ENCODE measurements around the gene ARMH1.
A peak's percentile ranks its signal among the peaks of the same experiment; 100 is the strongest.

ARMH1 gene

DNA sequence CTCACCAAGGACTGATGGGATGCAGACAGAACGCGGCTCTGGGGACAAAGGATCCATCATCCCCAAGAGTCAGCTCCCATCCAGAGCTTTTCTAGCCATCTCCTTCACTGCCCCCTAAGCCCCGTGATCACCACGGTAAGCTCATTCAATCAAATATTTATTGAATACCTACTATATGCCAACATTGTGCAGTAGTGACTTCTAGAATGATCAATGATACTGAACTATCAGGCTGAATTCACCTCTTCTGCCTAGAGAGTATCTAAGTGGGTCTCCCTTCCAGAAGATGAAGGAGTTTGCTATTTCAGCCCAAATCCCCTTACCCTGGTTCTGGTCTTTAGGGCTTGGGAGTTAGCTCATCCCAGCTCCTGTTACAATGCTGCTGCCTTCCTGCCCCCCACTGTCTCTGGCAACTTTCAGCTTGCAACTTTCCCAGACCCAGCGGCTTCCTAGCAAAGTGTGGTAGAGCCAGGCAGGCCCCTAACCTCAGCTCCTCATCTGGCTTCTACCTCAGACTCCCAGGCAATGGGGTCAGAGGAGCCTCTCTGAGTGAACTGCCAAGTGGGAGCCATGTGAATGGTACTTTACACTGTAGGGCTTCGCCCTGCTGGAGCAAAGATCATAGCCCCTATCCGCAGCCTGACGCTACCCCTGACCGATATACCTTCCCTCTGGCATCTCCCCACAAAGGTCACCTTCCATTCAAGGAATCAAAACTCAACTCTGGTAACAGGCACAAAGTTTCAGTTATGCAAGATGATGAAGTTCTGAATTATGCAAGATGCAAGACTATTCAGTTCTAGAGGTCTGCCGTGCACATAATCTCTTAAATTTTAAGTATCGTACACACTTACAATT is 21.2 kb upstream of the ARMH1 start:
- no peak for TF ChIP-seq ZFP69B (tag by site-specific recombination; IDR thresholded peaks at IDR 0.05)
- no peak for TF ChIP-seq ZNF433 (tag by site-specific recombination; IDR thresholded peaks at IDR 0.05; ENCODE audit: low read depth)
- TF ChIP-seq TRIM28 (IDR thresholded peaks at IDR 0.05; ENCODE audit: borderline replicate concordance, low read length), result no peak
- no peak for TF ChIP-seq ZNF280C (tag by site-specific recombination; IDR thresholded peaks at IDR 0.05)
- TF ChIP-seq ZNF585B (tag by site-specific recombination; IDR thresholded peaks at IDR 0.05), result no peak
- no peak for TF ChIP-seq ZNF416 (tag by site-specific recombination; IDR thresholded peaks at IDR 0.05)
- TF ChIP-seq, protein P1, sequence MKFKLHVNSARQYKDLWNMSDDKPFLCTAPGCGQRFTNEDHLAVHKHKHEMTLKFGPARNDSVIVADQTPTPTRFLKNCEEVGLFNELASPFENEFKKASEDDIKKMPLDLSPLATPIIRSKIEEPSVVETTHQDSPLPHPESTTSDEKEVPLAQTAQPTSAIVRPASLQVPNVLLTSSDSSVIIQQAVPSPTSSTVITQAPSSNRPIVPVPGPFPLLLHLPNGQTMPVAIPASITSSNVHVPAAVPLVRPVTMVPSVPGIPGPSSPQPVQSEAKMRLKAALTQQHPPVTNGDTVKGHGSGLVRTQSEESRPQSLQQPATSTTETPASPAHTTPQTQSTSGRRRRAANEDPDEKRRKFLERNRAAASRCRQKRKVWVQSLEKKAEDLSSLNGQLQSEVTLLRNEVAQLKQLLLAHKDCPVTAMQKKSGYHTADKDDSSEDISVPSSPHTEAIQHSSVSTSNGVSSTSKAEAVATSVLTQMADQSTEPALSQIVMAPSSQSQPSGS (tag by site-specific recombination; IDR thresholded peaks at IDR 0.05; ENCODE audit: low read depth), result no peak
- no peak for TF ChIP-seq HOXA7 (CRISPR knock-in tag; IDR thresholded peaks at IDR 0.05; ENCODE audit: borderline replicate concordance)
- no peak overlapping the region for H3K4me3 ChIP-seq (ENCODE audit: low read depth, low read length)
- peaks cover 0 to 47% of the 10 kb centered on the region in 2 experiments; a peak in 1 of 3 replicates for H3K36me3 ChIP-seq (ENCODE audit: control insufficient read depth in 2 of 2, insufficient read depth in 1 of 2, low read length in 2 of 2)
- H3K4me1 ChIP-seq (ENCODE audit: control insufficient read depth, insufficient read depth, low read length), result no peaks in the 10 kb centered on the region
- ChIA-PET CTCF (interaction anchor here (0.5 to 4.4 kb wide), 52 partner anchors 8 to 1887 kb away, joined by 3 to 85 read pairs (median 5); partner anchors contain the start of genes ARMH1, RNU5D-1 and TMEM53), POLR2A (interaction anchor here (0.5 to 3.1 kb wide), 9 partner anchors 11 to 561 kb away, joined by 3 to 21 read pairs (median 3); partner anchors contain the start of genes ARMH1 and TMEM53)
- no peaks in the 10 kb centered on the region for H3K9me3 ChIP-seq (ENCODE audit: control insufficient read depth, insufficient read depth, low read depth, low read length)
- no peak overlapping the region for H3K27ac ChIP-seq (ENCODE audit: extremely low read depth, low read depth, low read length)

DNA sequence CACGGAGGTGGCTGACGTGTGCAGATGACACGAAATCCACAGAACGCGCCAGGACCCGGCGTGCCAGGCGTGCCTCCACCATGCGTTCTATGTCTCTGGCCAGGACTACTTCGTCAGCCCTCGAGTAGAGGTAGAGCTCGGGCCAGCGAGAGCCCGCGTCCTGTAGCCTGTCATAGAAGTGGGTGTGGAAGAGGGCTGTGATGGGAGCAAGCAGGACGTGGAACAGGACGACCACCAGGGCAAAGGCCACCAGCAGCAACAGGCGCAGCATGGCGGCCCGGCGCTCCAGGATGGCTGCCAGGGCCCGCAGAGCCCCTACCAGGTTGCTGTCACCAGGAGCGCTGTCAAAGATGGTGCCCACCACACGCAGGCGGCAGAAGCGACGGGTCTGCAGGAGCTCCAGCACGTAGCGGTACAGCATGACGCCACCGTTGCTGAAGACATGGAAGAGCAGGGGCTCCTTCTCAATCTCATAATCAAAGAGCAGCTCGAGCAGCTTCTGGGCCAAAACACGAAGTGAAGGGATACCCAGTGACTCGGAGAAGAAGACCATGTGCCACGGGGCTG is 19.8 kb upstream of the ARMH1 start:
- no peaks in the 10 kb centered on the region for H3K4me1 ChIP-seq (ENCODE audit: control insufficient read depth, insufficient read depth, low read length)
- ChIA-PET CTCF (interaction anchor here (0.6 to 1.7 kb wide), 7 partner anchors 21 to 456 kb away, joined by 3 to 7 read pairs (median 3); no protein-coding TSS in a partner anchor), POLR2A (no interaction called here)
- no peak overlapping the region for H3K4me3 ChIP-seq (ENCODE audit: low read depth, low read length)
- peaks cover 0 to 34% of the 10 kb centered on the region in 2 experiments; a peak in 1 of 3 replicates for H3K36me3 ChIP-seq (ENCODE audit: control insufficient read depth in 2 of 2, insufficient read depth in 1 of 2, low read length in 2 of 2)
- no peaks in the 10 kb centered on the region for H3K9me3 ChIP-seq (ENCODE audit: control insufficient read depth, insufficient read depth, low read depth, low read length)
- TF ChIP-seq KLF10 (tag by site-specific recombination; IDR thresholded peaks at IDR 0.05), result no peak
- TF ChIP-seq ZNF830 (tag by site-specific recombination; IDR thresholded peaks at IDR 0.05; ENCODE audit: low read depth), result no peak
- TF ChIP-seq ZNF175 (tag by site-specific recombination; IDR thresholded peaks at IDR 0.05), result no peak
- TF ChIP-seq WT1 (tag by site-specific recombination; IDR thresholded peaks at IDR 0.05), result no peak
- TF ChIP-seq ZNF239 (tag by site-specific recombination; IDR thresholded peaks at IDR 0.05), result no peak
- 0 out of 2 replicates have a peak, but pooled peaks have one; percentile 29 for TF ChIP-seq ZNF600 (tag by site-specific recombination; IDR thresholded peaks at IDR 0.05)
- TF ChIP-seq PBX3 (CRISPR knock-in tag; IDR thresholded peaks at IDR 0.05), result no peak
- no peak for TF ChIP-seq ZNF529 (tag by site-specific recombination; IDR thresholded peaks at IDR 0.05; ENCODE audit: insufficient replicate concordance)
- H3K27ac ChIP-seq (ENCODE audit: extremely low read depth, low read depth, low read length), result no peak overlapping the region

Data from HEK293 (cell line).